CD4-positive, alpha-beta T cell treated with Interleukin-17A for 4 hours (primary cell): ENCODE measurements around the gene FSD1L.

Source experiments
- DNase-seq: peaks from one replicate; pipeline ENCODE4 v3.0.0-alpha.2; 2020; ENCODE audit warnings: mixed read lengths

Gene FSD1L

GRCh38 chr9:105436783-105437182, 11.1 kb upstream of the FSD1L start:
- no peak for DNase-seq

GRCh38 chr9:105437704-105438103, 10.1 kb upstream of the FSD1L start:
- DNase-seq, result no peak

GRCh38 chr9:105438141-105438806, 9.6 kb upstream of the FSD1L start:
- no peak for DNase-seq

- DNase-seq, result no peak
These were observed 8.4 kb upstream of the FSD1L start for GRCh38 chr9:105439428-105439827.

GRCh38 chr9:105441616-105442160, 6.1 kb upstream of the FSD1L start:
- DNase-seq, result no peak

- DNase-seq, result no peak
These were observed 4.7 kb upstream of the FSD1L start for GRCh38 chr9:105443121-105443520.

GRCh38 chr9:105444130-105444529, 3.7 kb upstream of the FSD1L start:
- no peak for DNase-seq

GRCh38 chr9:105445203-105445881, 2.5 kb upstream of the FSD1L start:
- no peak for DNase-seq

GRCh38 chr9:105447386-105447813, 434 bp upstream of the FSD1L start:
- no peak for DNase-seq

GRCh38 chr9:105449081-105449480, 1.2 kb downstream of the FSD1L start:
- no peak for DNase-seq

- no peak for DNase-seq
These were observed 4.4 kb downstream of the FSD1L start for GRCh38 chr9:105452185-105452584.

GRCh38 chr9:105455836-105456475, 8.1 kb downstream of the FSD1L start:
- no peak for DNase-seq

GRCh38 chr9:105457560-105458294, 9.9 kb downstream of the FSD1L start:
- DNase-seq, result no peak

- DNase-seq, result no peak
These were observed 10.6 kb downstream of the FSD1L start for GRCh38 chr9:105458404-105458803.

- DNase-seq, result no peak
These were observed 11.5 kb downstream of the FSD1L start for GRCh38 chr9:105459336-105459735.

- DNase-seq, result no peak
These were observed 19.1 kb downstream of the FSD1L start for GRCh38 chr9:105466898-105467455.

GRCh38 chr9:105468875-105469274, 21.0 kb downstream of the FSD1L start:
- DNase-seq, result no peak

GRCh38 chr9:105473221-105473620, 25.4 kb downstream of the FSD1L start:
- DNase-seq, result no peak

GRCh38 chr9:105475302-105475701, 27.5 kb downstream of the FSD1L start:
- no peak for DNase-seq

- no peak for DNase-seq
These were observed 32.0 kb downstream of the FSD1L start for GRCh38 chr9:105479846-105480245.

GRCh38 chr9:105483618-105484017, 35.8 kb downstream of the FSD1L start:
- no peak for DNase-seq

- no peak for DNase-seq
These were observed 36.4 kb downstream of the FSD1L start for GRCh38 chr9:105484226-105484625.

GRCh38 chr9:105485131-105485530, 37.3 kb downstream of the FSD1L start:
- DNase-seq, result no peak
